Urinary bladder (tissue), 4 donors: Measurements from ENCODE around the gene ADCY7. TPM values are rescaled to one million over a fixed set of nuclear protein-coding genes. Genes with fewer than 3 reads are reported as not detected.

Experiments used
- DNase-seq: peaks from one replicate; pipeline ENCODE4 v3.0.0-alpha.2; 2015; ENCODE audit errors: extremely low spot score
- H3K27ac ChIP-seq: one replicate; pipeline ENCODE4 v1.5.1; 2013; ENCODE audit warnings: low read depth, mild to moderate bottlenecking, moderate library complexity
- H3K36me3 ChIP-seq: one replicate; pipeline ENCODE4 v1.6.1; 2013; ENCODE audit warnings: mild to moderate bottlenecking, moderate library complexity; ENCODE audit not compliant: insufficient read depth
- H3K4me1 ChIP-seq: one replicate; pipeline ENCODE4 v1.6.1; 2013; ENCODE audit warnings: mild to moderate bottlenecking, moderate library complexity; ENCODE audit not compliant: insufficient read depth
- H3K4me3 ChIP-seq: one replicate; pipeline ENCODE4 v1.5.1; 2013; ENCODE audit warnings: low read depth, low read length
- WGBS: extraction: QIAGEN DNeasy Blood & Tissue Kit; methylation state at CpG from one replicate; pipeline ENCODE4 v1.1.7; 2013; 5-methylcytosine and 5-hydroxymethylcytosine counted together
- polyA plus RNA-seq: library from polyadenylated mRNA; stranded (reverse); fragments of 200-250 nt; gene quantifications from one replicate; pipeline ENCODE4 v1.2.3, GENCODE V29; 2013
- total RNA-seq: library from RNA; depleted of rRNA; stranded (reverse); fragments of >200 nt; gene quantifications from one replicate; pipeline ENCODE4 v1.2.3, GENCODE V29; 2014
- donor health status: healthy with polysubstance abuse.
- donor health status: healthy.

Gene ADCY7
- total and polyA plus RNA-seq, 2 donors, result 8.9 to 14.2 TPM

DNA sequence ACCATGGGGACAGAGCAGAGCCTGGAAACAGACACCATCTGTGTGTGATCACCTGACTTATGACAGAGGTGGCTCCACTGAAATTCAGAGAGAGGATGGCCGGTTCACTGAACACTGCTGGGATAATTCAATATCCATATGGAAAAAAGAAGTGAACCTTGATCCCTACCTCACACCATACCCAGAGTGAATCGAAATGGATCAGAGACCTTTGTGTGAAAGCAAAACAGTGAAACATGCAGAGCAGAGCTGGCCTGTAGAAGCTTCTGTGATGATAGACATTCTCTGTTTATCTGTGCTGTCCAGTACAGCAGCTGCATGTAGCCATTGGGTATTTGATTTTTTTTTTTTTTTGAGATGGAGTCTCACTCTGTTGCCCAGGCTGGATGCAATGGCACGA is 20.3 kb downstream of the ADCY7 start:
- Histone ChIP-seq H3K4me3 (no peak overlapping the region), H3K4me1 (no peaks in the 10 kb centered on the region), H3K27ac (no peak overlapping the region), H3K36me3 (no peaks in the 10 kb centered on the region)
- no peak for DNase-seq
- 94% methylated on average over 3 of the region's 3 CpGs for WGBS

DNA sequence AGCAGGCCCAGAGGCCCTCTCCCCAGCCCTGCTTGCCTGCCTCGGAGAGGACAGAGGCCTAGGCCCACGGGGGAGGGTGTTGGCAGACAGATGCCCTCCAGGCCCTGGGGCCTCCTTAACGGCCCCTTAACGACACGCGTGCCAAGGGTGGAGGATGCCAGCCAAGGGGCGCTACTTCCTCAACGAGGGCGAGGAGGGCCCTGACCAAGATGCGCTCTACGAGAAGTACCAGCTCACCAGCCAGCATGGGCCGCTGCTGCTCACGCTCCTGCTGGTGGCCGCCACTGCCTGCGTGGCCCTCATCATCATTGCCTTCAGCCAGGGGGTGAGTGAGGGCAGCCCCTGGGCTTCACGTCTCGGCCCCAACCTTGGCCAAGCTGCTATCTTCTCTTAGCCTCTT is 21.7 kb downstream of the ADCY7 start:
- no peak for DNase-seq
- Histone ChIP-seq H3K4me1 (no peaks in the 10 kb centered on the region), H3K27ac (no peak overlapping the region), H3K36me3 (no peaks in the 10 kb centered on the region), H3K4me3 (no peak overlapping the region)
- WGBS, result 92% methylated on average over 17 of the region's 17 CpGs

- no peaks in the 10 kb centered on the region for H3K4me1 ChIP-seq
- H3K36me3 ChIP-seq, result no peaks in the 10 kb centered on the region
- no peak for DNase-seq
- no peak overlapping the region for H3K27ac ChIP-seq
- H3K4me3 ChIP-seq, result no peak overlapping the region
- WGBS, result 81% methylated on average over 3 of the region's 3 CpGs
Observed at GRCh38 chr16:50288920-50289319, 22.6 kb downstream of the ADCY7 start.

- WGBS, result 93% methylated on average over 30 of the region's 30 CpGs
- no peak for DNase-seq
- Histone ChIP-seq H3K4me1 (no peaks in the 10 kb centered on the region), H3K4me3 (no peak overlapping the region), H3K36me3 (no peaks in the 10 kb centered on the region), H3K27ac (no peak overlapping the region)
Observed at GRCh38 chr16:50289950-50290764, 23.8 kb downstream of the ADCY7 start.

GRCh38 chr16:50290856-50291255 is 24.5 kb downstream of the ADCY7 start:
- Histone ChIP-seq H3K36me3 (no peaks in the 10 kb centered on the region), H3K4me1 (no peaks in the 10 kb centered on the region), H3K27ac (no peak overlapping the region), H3K4me3 (no peak overlapping the region)
- 95% methylated on average over 6 of the region's 6 CpGs for WGBS
- DNase-seq, result no peak

DNA sequence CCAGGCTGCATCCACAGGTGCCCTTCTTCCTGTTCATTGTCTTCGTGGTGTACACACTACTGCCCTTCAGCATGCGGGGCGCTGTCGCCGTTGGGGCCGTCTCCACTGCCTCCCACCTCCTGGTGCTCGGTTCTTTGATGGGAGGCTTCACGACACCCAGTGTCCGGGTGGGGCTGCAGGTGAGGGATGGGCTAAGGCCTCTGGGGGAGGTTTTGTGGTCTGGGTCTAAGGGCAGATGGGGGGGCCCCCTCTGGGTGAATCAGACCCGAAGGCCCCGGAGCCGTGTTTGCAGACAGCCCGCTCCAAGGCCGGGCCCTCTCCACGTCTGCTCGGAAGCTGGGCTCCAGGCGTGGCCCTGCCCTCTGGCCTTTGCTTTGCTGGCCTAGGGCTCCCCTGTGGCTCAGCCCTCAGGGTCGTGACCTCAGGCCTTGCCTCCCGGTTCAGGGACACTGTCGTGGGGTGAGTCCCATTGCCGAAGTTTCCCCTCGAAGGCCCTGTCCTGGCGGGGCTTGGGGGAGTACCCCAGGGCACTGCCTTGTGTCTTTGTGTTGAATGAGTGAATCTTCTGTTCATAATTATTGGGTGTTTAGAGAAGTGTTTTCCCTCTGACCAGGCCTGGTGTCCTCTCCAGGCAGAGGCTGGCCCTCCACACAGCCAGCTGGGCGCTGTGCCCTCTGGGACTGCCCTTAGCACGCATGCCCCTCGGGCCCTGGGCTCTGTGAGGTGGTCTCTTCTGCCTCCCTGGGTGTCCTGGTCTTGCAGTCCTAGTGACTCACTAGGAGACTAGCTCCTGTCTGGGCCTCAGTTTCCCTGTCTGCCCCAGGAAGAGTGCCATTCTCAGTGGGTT is 25.6 kb downstream of the ADCY7 start:
- Histone ChIP-seq H3K4me3 (no peak overlapping the region), H3K36me3 (no peaks in the 10 kb centered on the region), H3K27ac (no peak overlapping the region), H3K4me1 (no peaks in the 10 kb centered on the region)
- 89% methylated on average over 26 of the region's 26 CpGs for WGBS
- no peak for DNase-seq

- DNase-seq, result no peak
- Histone ChIP-seq H3K4me1 (no peaks in the 10 kb centered on the region), H3K4me3 (no peak overlapping the region), H3K36me3 (no peaks in the 10 kb centered on the region), H3K27ac (no peak overlapping the region)
- 96% methylated on average over 12 of the region's 12 CpGs for WGBS
Observed at GRCh38 chr16:50292566-50292948, 26.2 kb downstream of the ADCY7 start.

DNA sequence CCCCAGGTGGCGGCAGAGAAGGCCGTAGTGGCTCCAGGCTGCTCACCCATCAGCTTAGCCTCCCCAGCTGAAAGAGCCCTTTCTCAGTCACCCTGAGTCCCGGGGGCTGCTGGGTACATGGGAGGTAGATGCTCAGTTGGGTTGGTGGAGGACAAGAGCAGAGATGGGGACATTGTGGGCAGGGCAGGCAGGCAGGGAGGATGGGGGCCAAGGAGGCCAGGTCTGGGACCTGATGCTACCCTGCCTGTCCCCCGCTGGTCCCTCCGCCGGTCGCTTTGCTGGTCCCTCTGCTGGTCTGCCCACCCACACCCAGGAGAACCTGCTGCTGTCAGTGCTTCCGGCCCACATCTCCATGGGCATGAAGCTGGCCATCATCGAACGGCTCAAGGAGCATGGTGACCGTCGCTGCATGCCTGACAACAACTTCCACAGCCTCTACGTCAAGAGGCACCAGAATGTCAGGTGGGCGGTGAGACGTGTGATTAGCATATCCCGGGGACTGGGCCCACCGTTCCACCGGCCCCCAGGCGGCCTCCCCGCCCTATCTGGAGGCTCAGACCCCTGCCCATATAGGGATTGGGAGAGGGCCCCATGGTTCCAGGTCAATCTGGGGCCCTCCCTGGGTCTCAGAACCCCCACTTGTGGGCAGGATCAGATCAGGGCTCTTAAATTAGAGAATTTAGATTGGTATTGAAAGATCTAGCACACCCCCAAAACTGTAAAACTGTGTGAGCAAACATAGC is 26.9 kb downstream of the ADCY7 start:
- no peak for DNase-seq
- Histone ChIP-seq H3K27ac (no peak overlapping the region), H3K4me1 (no peaks in the 10 kb centered on the region), H3K4me3 (no peak overlapping the region), H3K36me3 (no peaks in the 10 kb centered on the region)
- 91% methylated on average over 20 of the region's 20 CpGs for WGBS

DNA sequence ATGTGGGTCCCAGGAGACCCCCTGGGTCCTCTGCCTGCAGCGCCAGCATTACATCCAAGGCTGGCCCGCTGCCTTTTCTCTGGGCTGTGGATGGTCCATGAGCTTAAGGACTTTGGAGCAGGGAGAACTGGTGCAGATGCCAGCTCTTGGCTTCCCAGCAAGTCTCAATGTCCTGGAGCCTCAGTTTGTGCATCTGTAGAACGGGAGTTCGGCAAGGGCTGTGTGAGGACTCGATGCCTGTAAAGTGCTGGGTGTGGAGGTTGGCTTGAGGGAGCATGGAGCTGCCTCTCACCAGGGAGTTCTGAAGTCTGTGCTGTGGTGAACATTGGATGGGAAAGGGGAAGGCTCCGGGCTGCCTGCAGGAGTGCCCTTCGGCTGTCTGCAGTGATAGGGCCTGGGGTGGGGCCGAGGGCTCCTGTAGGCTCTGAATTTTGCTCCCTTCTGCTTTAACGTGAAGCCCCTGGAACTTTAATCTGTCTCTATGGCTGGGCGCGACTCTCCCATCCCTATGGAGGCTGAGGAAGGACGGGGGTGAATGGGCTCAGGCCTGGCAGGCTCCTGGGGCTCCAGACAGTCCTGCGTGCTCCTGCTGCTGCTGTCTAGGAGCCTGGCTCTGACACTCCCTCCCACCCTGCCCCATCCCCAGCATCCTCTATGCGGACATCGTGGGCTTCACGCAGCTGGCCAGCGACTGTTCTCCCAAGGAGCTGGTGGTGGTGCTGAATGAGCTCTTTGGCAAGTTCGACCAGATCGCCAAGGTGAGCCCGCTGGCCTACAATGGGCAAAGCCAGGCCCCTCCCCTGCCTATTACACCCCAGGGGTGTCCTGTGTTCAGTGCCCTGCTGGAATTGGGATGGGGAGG is 27.9 kb downstream of the ADCY7 start:
- Histone ChIP-seq H3K36me3 (no peaks in the 10 kb centered on the region), H3K27ac (no peak overlapping the region), H3K4me1 (no peaks in the 10 kb centered on the region), H3K4me3 (no peak overlapping the region)
- no peak for DNase-seq
- 87% methylated on average over 20 of the region's 20 CpGs for WGBS

DNA sequence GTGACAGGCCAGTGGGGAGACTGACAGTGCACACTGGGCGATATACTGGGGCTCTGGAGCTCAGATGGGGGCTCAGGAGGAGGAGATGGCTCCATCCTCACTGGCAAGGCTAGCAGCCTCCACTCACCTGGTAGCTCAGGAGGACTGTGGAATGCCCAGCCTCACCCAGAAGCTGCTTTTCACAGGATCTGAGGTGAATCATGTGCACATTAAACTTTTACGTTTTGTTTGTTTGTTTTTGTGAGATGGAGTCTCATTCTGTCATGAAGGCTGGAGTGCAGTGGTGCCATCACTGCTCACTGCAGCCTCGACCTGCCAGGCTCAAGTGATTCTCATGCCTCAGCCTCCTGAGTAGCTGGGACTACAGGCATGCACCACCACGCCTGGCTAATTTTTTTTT is 28.6 kb downstream of the ADCY7 start:
- Histone ChIP-seq H3K4me1 (no peaks in the 10 kb centered on the region), H3K36me3 (no peaks in the 10 kb centered on the region), H3K4me3 (no peak overlapping the region), H3K27ac (no peak overlapping the region)
- DNase-seq, result no peak
- WGBS, result 85% methylated on average over 4 of the region's 4 CpGs

DNA sequence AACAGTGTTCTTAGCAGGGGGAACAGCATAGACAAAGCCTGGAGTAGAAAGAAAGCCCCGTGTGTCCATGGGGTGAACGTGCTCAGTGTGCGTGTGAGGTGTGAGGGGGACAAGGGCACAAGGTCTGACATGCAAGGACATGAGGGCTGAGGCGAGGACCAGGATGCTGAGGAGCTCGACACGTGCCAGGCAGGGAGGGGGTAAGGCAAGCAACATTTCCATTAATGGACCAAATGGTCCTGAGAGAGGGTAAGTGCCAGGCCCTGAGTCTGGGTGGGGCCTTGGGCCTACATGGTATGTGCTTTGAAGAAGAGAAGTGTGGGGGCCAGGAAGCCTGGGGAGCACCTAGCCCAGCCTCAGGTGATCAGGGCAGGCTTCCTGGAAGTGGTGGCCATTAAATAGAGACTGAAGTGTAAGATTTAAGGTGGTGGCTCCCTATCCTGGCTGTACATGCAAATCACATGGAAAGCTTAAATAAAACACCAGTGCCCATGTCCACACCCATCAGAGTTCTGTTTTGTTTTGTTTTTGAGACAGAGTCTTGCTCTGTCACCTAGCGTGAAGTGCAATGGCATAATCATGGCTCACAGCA is 29.3 kb downstream of the ADCY7 start:
- 97% methylated on average over 7 of the region's 7 CpGs for whole genome bisulfite sequencing
- Histone ChIP-seq H3K4me3 (no peak overlapping the region), H3K4me1 (no peaks in the 10 kb centered on the region), H3K36me3 (no peaks in the 10 kb centered on the region), H3K27ac (no peak overlapping the region)
- no peak for DNase-seq

DNA sequence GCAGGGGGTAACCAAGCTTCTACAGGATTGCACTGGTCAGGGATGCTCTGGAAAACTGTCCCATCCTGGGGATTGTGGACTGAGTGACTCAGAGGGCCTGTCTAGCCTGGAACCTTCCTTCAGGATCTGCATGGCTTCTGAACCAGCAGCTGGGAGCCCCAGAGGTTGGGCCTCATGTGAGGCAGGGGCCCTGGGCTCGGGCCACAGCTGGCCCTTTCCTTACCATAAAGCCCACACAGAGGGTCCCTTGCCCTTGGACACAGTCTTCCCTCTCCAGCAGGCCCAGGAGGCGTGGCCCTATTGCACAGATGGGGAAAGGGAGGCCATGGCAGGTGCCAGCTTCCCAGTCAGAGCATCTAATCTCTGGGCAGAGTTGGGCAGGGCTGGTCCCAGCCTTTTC is 30.5 kb downstream of the ADCY7 start:
- Histone ChIP-seq H3K27ac (no peak overlapping the region), H3K36me3 (no peaks in the 10 kb centered on the region), H3K4me3 (no peak overlapping the region), H3K4me1 (no peaks in the 10 kb centered on the region)
- 90% methylated on average over 2 of the region's 2 CpGs for WGBS
- DNase-seq, result no peak
